ENCODE data around the gene RANBP3L.
"Not testable (repeated sequence)": the region's sequence is repeated elsewhere in the genome, so short reads cannot be mapped to it uniquely, and the experiment has no call there.

RANBP3L gene

DNA sequence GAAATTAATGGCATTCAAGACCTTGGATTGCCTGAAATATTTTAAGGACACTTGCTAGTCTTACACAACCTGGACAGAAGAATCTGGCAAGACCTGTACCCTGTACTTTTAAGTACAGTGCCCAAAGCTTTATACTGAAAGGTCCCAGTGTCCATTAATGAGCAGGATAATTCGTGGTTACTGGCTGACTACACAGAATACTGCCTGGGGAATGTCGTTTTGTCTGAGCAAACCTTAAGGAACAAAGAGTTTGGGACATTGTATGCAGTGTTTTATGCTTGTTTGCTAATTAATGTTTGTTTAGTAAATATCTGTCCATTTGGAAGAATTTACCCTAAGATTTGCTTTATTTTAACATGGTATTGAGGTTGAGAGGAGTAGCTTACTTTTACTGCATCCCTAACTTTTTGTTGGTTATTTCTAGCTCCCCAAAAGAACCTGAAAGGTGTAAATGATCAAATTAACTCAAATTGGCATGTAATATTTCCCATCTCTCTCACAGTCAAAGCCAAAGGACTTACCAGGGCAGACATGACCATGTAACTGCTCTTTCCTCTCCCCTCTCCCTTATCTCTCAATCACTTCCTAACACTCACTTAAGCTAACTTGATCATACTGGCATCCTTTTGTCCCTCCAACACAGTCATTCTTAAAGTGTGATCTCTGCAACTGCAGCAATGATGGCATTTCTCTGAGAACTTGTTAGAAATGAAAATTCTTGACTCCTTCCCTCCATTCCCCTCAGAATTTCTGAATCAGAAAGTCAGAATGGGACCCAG, 15.7 kb downstream of the RANBP3L start:
- no peak for DNase-seq (ENCODE audit: low read depth)

DNA sequence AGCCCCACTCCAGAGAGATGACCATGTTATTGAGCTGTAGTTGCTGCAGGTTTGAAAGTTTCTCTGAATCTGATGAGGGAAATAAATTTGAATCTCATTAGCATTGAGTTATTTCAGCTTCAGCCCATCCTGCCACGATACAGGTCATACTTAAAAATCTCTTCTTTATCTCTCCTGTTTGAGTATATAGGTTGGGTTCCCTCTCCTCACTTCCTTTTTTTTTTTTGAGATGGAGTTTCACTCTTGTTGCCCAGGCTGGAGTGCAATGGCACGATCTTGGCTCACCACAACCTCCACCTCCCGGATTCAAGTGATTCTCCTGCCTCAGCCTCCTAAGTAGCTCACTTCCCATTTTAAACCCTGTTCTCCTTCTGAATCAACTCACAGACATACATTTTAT, 17.9 kb downstream of the RANBP3L start:
- DNase-seq (ENCODE audit: low read depth): not testable (repeated sequence)

DNA sequence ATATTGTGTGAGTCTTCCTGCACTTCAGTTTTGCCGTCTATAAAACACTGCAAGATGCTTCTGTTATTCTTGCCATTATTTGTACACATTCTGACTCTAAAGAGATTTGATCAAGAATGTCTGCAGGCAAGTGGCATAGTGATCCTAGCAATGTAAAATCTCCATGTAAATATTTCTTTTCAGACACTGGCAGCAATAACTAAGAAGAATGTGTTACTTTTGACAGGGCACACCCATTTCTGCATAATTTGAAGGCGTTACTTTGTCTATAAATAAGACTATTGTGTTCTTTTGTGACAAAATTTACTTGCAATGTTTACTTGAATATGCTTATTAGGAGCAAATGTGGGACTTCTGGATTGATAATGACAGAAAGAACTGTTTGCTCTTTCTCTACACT, 20.1 kb downstream of the RANBP3L start:
- DNase-seq (ENCODE audit: low read depth): no peak

GRCh38 chr5:36279054-36279698, 22.5 kb downstream of the RANBP3L start:
- DNase-seq (ENCODE audit: low read depth): no peak

DNA sequence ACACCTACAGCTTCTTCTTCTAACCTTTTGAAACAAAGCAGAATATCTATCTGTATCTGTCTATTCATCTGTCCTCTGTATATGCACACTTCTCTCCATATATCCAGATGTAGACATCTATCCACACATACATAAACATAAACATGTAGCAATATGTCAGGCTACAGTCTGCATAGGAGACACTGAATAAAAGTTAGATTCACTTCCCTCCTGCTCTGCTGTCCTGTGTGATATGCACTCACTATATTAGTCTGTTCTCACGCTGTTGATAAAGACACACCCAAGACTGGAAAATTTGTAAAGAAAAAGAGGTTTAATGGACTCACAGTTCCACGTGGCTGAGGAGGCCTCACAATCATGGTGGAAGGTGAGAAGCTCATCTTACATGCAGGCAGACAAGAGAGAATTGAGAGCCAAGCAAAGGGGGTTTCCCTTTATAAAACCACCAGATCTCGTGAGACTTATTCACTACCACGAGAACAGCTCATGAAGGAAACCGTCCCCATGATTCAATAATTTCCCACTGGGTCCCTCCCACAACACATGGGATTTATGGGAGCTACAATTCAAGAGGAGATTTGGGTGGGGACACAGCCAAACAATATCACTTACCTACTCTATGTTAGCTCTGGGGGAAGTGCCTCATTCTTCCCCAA, 24.1 kb downstream of the RANBP3L start:
- DNase-seq (ENCODE audit: low read depth): no peak

GRCh38 chr5:36276864-36277263, 24.8 kb downstream of the RANBP3L start:
- no peak for DNase-seq (ENCODE audit: low read depth)

- DNase-seq (ENCODE audit: low read depth): no peak
These were observed 27.7 kb downstream of the RANBP3L start for GRCh38 chr5:36273809-36274526.

DNA sequence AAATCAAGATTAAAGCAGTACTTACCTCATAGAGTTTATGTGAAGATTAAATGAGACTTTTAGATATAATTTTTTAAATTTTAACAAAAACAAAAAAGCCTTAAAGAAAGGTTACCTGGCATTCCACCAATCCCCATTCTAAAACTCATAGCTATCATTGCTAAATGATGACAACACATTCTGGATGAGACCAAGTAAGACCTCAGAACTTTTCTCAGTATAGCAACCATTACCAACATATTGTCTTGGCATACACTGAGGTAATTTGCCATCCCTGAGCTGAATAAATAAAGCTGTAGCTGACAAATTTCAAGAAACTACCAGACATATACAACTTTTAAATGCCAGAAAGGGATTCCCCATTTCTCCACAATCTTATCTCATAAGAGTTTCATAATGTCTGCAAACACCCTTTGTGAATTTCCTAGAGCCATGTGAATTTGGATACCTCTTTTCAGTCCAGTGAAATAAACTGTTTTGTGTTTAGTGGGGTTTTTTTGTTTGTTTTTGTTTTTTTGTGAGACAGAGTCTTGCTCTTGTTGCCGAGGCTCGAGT, 29.5 kb downstream of the RANBP3L start:
- no peak for DNase-seq (ENCODE audit: low read depth)

DNA sequence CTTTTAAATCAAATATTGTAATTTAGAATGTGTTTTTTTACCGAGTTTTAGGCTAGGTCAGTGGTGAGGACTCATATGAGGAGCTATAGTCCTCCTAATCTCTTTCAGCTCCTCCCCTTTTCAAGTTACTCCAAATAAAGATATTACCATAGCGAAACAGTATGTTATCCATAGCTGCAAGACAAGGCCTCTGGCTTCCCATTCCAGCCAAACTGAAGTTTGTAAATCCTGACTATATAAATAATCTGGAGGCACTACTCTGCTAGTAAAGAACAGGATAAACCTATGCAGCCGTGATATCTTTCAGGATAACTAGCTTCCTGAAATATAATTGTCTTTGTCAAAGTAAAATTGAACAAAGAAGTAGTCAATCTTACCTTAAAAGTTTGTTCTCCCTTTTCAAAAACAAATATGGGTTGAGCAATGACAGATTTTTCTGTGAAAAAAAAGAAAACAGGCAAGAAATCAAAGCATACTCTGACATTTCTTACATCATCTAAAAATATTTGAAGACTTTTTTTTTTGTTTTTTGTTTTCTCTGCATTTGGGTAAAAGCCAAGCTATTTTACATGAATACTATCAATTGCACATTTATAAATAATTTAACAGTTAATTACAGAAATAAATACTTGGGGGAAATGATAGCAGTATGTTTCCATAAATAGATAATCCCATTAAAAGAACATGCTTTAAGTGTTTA, 30.7 kb downstream of the RANBP3L start:
- no peak for DNase-seq (ENCODE audit: low read depth)

DNA sequence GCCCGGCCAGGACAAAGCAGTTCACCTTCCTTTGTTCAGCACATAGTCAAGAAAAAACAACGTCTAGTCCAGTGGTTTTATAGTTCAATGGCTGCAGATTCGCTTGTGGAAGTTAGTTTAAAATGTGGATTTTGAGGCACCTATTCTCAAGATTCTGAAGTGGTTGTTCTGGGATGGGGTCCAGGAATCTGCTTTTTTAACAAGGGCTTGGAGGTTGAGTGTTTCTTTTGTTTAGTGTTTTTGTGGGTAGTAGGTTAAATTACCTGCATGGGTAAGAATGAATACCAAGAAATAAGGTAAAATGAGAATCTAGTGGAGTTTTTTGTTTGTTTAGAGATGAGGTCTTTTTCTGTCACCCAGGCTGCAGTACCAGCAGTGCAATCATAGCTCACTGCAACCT, 31.5 kb downstream of the RANBP3L start:
- DNase-seq (ENCODE audit: low read depth): no peak

DNA sequence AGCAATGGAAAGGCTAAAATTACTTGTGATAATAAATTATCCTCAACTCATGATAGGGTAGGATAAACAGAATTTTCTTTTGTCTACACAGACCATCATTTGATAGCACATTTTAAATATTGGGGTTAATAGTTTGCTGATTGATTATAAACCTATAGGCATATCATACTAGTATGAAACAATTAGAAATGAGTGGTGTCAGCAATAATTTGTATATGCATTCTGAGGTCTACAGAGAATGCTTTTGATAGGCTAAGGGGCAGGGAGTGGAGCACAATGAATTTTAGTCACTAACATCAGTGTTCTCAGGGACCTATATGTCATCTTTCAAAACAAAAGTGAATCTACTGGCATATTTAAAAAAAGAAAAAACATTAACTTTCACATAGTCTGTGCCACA, 32.2 kb downstream of the RANBP3L start:
- no peak for DNase-seq (ENCODE audit: low read depth)

GRCh38 chr5:36267905-36268304, 33.8 kb downstream of the RANBP3L start:
- DNase-seq (ENCODE audit: low read depth): no peak

- no peak for DNase-seq (ENCODE audit: low read depth)
These were observed 37.4 kb downstream of the RANBP3L start for GRCh38 chr5:36264202-36264760.

- no peak for DNase-seq (ENCODE audit: low read depth)
These were observed 40.5 kb downstream of the RANBP3L start for GRCh38 chr5:36261186-36261585.

GRCh38 chr5:36253575-36253974, 48.1 kb downstream of the RANBP3L start:
- DNase-seq (ENCODE audit: low read depth): no peak

GRCh38 chr5:36252722-36253365, 48.9 kb downstream of the RANBP3L start:
- DNase-seq (ENCODE audit: low read depth): no peak

GRCh38 chr5:36251218-36251617, 50.5 kb downstream of the RANBP3L start:
- DNase-seq (ENCODE audit: low read depth): no peak

DNA sequence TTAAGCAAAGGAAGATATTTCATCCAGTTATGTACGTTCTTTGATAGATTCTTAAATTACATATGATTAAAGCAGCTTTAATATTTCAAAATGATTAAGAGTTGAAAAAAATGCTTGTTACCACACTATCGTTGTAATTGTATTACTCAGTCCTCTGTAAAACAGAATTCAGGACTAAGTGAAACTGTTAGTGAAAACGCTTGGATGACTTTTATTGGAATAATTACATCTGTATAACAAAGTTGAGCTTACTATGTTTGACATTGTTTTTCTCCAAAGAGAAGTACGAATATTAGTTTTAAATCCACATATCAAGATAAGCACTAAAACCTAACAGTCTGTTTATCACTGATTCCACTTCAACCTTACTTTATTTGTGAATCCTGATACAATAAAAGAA, 51.3 kb downstream of the RANBP3L start:
- DNase-seq (ENCODE audit: low read depth): no peak

DNA sequence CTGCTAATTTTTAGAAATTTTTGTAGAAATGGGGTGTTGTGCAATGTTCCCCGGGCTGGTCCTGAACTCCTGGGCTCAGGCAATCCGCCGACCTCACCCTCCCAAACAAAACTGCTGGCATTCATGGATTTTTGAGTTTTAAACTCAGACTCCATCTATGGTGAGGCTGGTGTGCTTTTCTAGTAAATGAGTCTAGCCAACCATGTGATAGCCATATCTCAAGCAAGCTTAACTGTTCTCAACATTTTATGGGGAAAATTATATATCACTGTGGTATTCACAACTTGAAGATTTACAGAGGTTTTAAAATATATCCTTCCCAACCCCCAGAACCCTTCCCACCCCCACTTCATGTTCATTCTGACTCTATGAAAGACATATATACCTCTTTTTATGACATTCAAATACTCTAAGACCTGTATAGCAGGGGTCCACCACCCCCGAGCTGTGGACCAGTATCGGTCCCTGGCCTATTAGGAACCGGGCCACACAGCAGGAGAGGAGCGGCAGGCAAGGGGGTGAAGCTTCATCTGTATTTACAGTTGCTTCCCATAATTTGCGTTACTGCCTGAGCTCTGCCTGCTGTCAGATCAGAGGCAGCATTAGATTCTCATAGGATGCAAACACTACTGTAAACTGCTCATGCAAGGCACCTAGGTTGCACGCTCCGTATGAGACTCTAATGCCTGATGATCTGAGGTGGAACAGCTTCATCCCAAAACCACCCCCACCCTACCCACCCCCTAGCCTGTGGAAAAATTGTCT, 55.5 kb downstream of the RANBP3L start:
- DNase-seq (ENCODE audit: low read depth): no peak

- no peak for DNase-seq (ENCODE audit: low read depth)
These were observed 57.6 kb downstream of the RANBP3L start for GRCh38 chr5:36244076-36244475.
